Smooth muscle cell (in vitro differentiated cells): ENCODE data around the gene FLT1. TPM values are rescaled to one million over a fixed set of nuclear protein-coding genes. Genes with fewer than 3 reads are reported as not detected.

Experiments used
- DNase-seq: peaks from one replicate; lab custom pipeline; 2025; ENCODE audit not compliant: unreplicated experiment; lab: John Stamatoyannopoulos, UW
- H2AFZ ChIP-seq: fragments of 200-600 bp; sonication (generic); 2 replicates; pipeline ENCODE4 v1.6.0; 2016; ENCODE audit warnings: antibody characterized with exemption, low read depth, mild to moderate bottlenecking
- H3F3A ChIP-seq: fragments of 200-600 bp; sonication (generic); 2 replicates; pipeline ENCODE4 v1.6.0; 2017; ENCODE audit warnings: antibody characterized with exemption, low read depth
- H3K27ac ChIP-seq: fragments of 200-600 bp; sonication (generic); 2 replicates; pipeline ENCODE4 v1.5.1; 2016; ENCODE audit warnings: low read depth, mild to moderate bottlenecking
- H3K27me3 ChIP-seq: fragments of 200-600 bp; sonication (generic); 2 replicates; pipeline ENCODE4 v1.6.1; 2016; ENCODE audit warnings: low read depth, mild to moderate bottlenecking
- H3K36me3 ChIP-seq: fragments of 200-600 bp; sonication (generic); 2 replicates; pipeline ENCODE4 v1.5.1; 2016; ENCODE audit warnings: low read depth
- H3K4me1 ChIP-seq: fragments of 200-600 bp; sonication (generic); 2 replicates; pipeline ENCODE4 v1.5.1; 2016; ENCODE audit warnings: low read depth
- H3K4me2 ChIP-seq: fragments of 200-600 bp; sonication (generic); 2 replicates; pipeline ENCODE4 v1.6.0; 2016; ENCODE audit warnings: mild to moderate bottlenecking
- H3K4me3 ChIP-seq: fragments of 200-600 bp; sonication (generic); 2 replicates; pipeline ENCODE4 v1.5.1; 2016; ENCODE audit warnings: mild to moderate bottlenecking
- H3K79me2 ChIP-seq: fragments of 200-600 bp; sonication (generic); 2 replicates; pipeline ENCODE4 v1.6.0; 2016; ENCODE audit warnings: low read depth, mild to moderate bottlenecking
- H3K9ac ChIP-seq: fragments of 200-600 bp; sonication (generic); 2 replicates; pipeline ENCODE4 v1.6.0; 2016; ENCODE audit warnings: low read depth
- H3K9me3 ChIP-seq: fragments of 200-600 bp; sonication (generic); replicated peaks from 2 replicates; pipeline ENCODE4 v1.5.1; 2016; ENCODE audit warnings: low read depth
- H4K20me1 ChIP-seq: fragments of 200-600 bp; sonication (generic); 2 replicates; pipeline ENCODE4 v1.6.0; 2016; ENCODE audit warnings: low read depth
- WGBS: methylation state at CpG from one replicate; pipeline ENCODE4 v1.1.7; 2016; ENCODE audit warnings: low lambda C conversion rate; 5-methylcytosine and 5-hydroxymethylcytosine counted together
- polyA plus RNA-seq: library from polyadenylated mRNA; unstranded; fragments of >200 nt; fragmentation: Nextera tagmentation; extraction: Ambion mirVana; gene quantifications from 2 replicates; pipeline ENCODE4 v1.2.1, GENCODE V29; 2016
- total RNA-seq: library from RNA; depleted of rRNA; stranded (reverse); fragments of >200 nt; gene quantifications from 2 replicates; pipeline ENCODE4 v1.2.3, GENCODE V29; 2014
- TF ChIP-seq, protein P1 (sequence below): fragments of 200-600 bp; sonication (generic); IDR thresholded peaks from 2 replicates; pipeline ENCODE4 v1.5.1; 2017; ENCODE audit warnings: borderline replicate concordance, mild to moderate bottlenecking, antibody characterized with exemption; ENCODE audit not compliant: insufficient read depth, poor library complexity, severe bottlenecking

FLT1 gene
- total and polyA plus RNA-seq, 2 experiments from 2014 or later: 495 to 738 TPM

DNA sequence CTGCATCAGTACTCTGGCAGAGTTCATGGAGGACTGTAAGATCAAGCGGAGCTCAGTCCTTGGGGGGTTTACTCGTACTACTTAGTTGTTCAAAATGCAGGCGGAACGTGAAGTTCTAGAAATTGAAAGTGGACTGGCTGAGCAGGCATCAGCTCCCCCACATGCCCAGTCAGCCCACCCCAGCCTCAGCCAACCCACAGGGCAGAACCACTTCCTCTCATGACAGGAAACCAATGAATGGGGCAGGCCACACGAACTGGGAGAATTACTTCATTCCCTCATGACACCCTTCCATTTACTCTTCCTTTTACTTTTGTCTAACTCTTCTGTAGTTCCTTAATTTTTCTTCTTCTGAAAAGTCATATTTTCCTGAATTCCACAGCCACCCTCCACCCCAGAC is 71.9 kb downstream of the FLT1 start:
- Histone ChIP-seq H2AFZ (no peak overlapping the region), H3K9me3 (no peaks in the 10 kb centered on the region), H3K79me2 (peaks cover 61% of the 10 kb centered on the region), H3K4me2 (no peak overlapping the region), H3K36me3 (peaks cover 30% of the 10 kb centered on the region), H3K4me1 (no peaks in the 10 kb centered on the region), H3K9ac (no peak overlapping the region), H3K4me3 (no peak overlapping the region), H3K27me3 (no peaks in the 10 kb centered on the region), H4K20me1 (peaks cover 98% of the 10 kb centered on the region), H3K27ac (peak overlapping the region; percentile 72), H3F3A (peaks cover 30% of the 10 kb centered on the region)
- no peak for DNase-seq
- TF ChIP-seq, protein P1, sequence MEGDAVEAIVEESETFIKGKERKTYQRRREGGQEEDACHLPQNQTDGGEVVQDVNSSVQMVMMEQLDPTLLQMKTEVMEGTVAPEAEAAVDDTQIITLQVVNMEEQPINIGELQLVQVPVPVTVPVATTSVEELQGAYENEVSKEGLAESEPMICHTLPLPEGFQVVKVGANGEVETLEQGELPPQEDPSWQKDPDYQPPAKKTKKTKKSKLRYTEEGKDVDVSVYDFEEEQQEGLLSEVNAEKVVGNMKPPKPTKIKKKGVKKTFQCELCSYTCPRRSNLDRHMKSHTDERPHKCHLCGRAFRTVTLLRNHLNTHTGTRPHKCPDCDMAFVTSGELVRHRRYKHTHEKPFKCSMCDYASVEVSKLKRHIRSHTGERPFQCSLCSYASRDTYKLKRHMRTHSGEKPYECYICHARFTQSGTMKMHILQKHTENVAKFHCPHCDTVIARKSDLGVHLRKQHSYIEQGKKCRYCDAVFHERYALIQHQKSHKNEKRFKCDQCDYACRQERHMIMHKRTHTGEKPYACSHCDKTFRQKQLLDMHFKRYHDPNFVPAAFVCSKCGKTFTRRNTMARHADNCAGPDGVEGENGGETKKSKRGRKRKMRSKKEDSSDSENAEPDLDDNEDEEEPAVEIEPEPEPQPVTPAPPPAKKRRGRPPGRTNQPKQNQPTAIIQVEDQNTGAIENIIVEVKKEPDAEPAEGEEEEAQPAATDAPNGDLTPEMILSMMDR: no peak
- 77% methylated on average over 5 of the region's 5 CpGs for WGBS

DNA sequence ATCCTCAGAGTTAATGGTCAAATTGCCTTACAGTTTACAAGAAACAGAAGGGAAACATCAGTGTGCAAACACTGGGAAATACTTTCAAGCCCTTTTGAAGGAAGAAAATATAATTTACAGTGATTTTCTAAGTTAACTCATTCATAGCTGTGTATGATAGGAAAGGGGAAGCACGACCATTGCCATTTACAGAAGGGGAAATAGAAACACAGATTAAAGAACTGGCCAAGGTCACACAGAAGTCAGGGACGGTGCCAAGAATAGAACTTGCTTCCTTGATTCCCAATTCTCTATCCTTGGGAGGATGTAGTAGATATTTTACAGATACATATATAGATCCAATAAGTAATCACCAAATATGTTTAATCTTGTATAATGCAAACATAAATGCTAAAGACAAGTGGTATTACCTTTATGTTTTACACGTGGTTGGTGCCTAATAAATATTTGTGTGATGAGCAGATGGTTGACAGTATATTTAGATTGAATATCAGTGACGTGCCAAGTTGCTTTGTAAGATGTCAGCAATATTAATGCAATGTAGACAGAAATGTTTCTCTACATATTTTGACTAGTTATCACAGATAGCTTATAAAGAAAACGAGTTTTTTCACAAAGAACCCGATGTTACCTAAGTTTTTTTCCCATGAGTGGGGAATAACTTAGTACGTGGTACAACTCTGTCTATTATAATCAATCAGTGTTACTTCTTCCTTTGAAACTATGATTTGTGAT is 73.1 kb downstream of the FLT1 start:
- peaks cover 19% of the 10 kb centered on the region for H3K36me3 ChIP-seq
- no peak overlapping the region for H3K9ac ChIP-seq
- H2AFZ ChIP-seq: no peak overlapping the region
- peaks cover 72% of the 10 kb centered on the region for H3K79me2 ChIP-seq
- 84% methylated on average over 7 of the region's 7 CpGs for WGBS
- TF ChIP-seq, protein P1: no peak
- H4K20me1 ChIP-seq: peaks cover 98% of the 10 kb centered on the region
- H3K4me2 ChIP-seq: no peak overlapping the region
- H3K27ac ChIP-seq: peak overlapping the region; percentile 72
- no peaks in the 10 kb centered on the region for H3K9me3 ChIP-seq
- no peaks in the 10 kb centered on the region for H3K27me3 ChIP-seq
- DNase-seq: no peak
- H3K4me3 ChIP-seq: no peak overlapping the region
- no peaks in the 10 kb centered on the region for H3K4me1 ChIP-seq
- H3F3A ChIP-seq: peaks cover 23% of the 10 kb centered on the region

DNA sequence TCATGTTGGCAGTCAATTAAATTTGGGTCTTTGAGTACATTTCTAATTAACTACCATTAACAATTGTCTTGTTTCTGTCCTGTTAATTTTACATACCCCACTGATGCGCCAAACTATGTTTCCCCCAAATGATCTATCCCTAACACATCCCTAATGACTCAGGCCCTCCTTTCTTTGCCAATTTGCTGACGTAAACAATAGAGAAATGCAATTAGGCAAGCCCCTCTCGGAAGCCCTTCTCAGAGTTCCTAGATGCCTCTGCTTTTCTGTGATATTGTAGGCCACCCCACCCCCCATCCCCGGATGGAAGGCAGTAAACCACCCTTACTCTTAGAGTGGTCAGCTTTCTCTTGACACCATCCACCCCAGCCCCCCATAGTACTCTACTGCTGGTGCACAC is 74.2 kb downstream of the FLT1 start:
- Histone ChIP-seq H3K27me3 (no peaks in the 10 kb centered on the region), H3K79me2 (peaks cover 78% of the 10 kb centered on the region), H3K4me2 (no peak overlapping the region), H4K20me1 (peaks cover 98% of the 10 kb centered on the region), H3K27ac (peak overlapping the region; percentile 2), H3K4me3 (no peak overlapping the region), H3K9ac (no peak overlapping the region), H3K4me1 (no peaks in the 10 kb centered on the region), H3F3A (peaks cover 14% of the 10 kb centered on the region), H3K36me3 (peaks cover 19% of the 10 kb centered on the region), H2AFZ (no peak overlapping the region), H3K9me3 (no peaks in the 10 kb centered on the region)
- 78% methylated on average over 4 of the region's 4 CpGs for WGBS
- TF ChIP-seq, protein P1: no peak
- DNase-seq: no peak

DNA sequence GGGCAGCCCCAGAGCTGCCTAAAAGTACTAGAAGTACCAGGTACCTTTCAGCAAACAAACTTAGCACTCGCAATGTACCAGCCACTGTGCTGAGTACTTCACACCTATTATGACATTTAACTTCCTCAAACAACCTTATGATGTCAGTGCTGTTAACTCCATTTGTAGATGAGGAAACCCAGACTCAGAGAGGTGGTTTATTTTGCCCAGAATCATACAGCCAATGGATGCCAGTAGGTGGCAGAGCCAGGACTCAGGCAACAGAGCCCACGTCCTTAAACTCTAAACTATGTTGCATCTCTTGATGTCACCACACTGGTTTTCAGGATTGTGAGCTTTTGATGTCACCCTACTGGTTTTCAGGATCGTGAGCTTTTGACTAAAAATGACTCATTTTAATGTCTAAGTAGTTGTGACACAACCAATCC is 78.9 kb downstream of the FLT1 start:
- H3K9ac ChIP-seq: no peak overlapping the region
- H3F3A ChIP-seq: peaks cover 30% of the 10 kb centered on the region
- no peaks in the 10 kb centered on the region for H3K9me3 ChIP-seq
- peaks cover 76% of the 10 kb centered on the region for H3K79me2 ChIP-seq
- TF ChIP-seq, protein P1: no peak
- DNase-seq: no peak
- no peaks in the 10 kb centered on the region for H3K36me3 ChIP-seq
- no peaks in the 10 kb centered on the region for H3K4me1 ChIP-seq
- no peak overlapping the region for H2AFZ ChIP-seq
- 58% methylated on average over 3 of the region's 3 CpGs for WGBS
- H3K4me2 ChIP-seq: no peak overlapping the region
- no peaks in the 10 kb centered on the region for H3K27me3 ChIP-seq
- H4K20me1 ChIP-seq: peaks cover 96% of the 10 kb centered on the region
- H3K4me3 ChIP-seq: no peak overlapping the region
- peak overlapping the region; percentile 57 for H3K27ac ChIP-seq
